Measurements from ENCODE around the gene CSNK2A1.

GRCh38 chr20:576156-576555 is 32.6 kb upstream of the CSNK2A1 start:
- TF ChIP-seq CTCF (IDR thresholded peaks at IDR 0.05) (no peak), POLR2A (IDR thresholded peaks at IDR 0.05) (no peak)
